Fibroblast of upper back skin (primary cell): ENCODE measurements around the gene PLCZ1.
"Not testable (repeated sequence)": the region's sequence is repeated elsewhere in the genome, so short reads cannot be mapped to it uniquely, and the experiment has no call there.

Experiments
- DNase-seq: peaks from one replicate; pipeline ENCODE4 v3.0.0-alpha.2; 2013

The PLCZ1 gene

DNA sequence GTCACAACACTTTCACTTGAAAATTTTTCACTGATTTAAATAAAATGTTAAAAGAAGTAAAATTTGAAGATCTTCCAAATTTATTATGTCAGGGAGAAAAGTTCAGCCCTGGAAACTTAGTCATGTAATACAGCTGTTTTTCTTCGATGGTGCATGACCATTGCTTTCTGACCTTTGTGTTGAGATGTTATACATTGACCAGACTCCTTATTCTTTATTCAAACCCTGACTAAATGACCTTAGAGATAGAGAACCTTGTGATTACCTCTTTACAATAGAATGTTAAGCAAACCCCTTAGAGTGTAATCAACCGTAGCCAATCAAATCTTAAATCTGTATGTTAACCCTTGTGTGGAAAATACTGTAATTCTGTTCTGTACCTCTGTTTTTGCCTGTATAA is 34.5 kb downstream of the PLCZ1 start:
- DNase-seq = no peak

- peak; percentile 69 for DNase-seq
Measured at GRCh38 chr12:18700271-18700670, 37.5 kb downstream of the PLCZ1 start.

DNA sequence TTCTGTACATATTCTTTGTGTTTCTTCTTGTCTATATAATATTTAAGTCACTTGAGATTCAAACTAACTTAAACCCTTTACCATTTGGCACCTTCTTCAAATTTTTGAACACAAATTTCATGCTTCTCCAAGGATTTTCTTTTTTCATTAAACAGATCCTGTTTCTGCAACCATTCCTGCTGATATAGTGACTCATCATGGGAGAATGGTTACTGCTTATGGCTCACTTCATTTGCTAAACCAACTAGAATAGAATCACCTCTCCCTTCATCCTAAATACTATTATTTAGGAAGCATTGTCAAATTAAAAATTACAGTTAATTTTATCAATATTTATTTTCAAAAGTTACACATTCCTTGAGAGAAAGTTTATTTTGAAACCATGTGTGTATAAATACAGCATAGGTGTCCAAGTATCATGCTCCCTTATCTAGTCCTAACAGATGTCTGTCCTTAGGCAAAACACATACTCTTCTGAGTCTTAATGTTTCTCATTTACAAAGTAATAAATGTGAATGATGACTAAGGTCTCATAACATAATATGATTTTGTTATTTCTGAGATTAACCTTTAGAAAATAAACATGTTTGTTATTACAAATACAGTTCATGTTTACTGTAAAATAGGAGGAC is 40.7 kb downstream of the PLCZ1 start:
- peak; percentile 60 for DNase-seq

DNA sequence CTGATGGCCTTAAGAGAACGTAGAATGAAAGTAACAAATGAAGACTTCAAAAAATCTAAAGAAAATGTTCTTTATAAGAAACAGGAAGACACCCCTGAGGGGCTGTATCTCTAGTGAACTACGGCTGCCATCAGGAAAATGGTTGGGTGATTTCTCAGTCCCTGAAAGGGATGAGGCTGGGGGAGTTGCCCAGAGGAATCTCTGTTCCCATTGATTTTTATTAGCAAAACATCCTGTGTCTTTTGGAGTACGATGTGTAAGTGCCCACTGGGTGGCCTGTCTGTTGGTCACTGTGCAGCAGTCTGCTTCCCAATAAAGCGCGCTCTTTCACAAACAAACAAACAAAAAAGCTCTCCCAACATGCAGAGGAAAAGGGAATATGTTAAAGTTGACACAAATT is 43.8 kb downstream of the PLCZ1 start:
- not testable (repeated sequence) for DNase-seq

DNA sequence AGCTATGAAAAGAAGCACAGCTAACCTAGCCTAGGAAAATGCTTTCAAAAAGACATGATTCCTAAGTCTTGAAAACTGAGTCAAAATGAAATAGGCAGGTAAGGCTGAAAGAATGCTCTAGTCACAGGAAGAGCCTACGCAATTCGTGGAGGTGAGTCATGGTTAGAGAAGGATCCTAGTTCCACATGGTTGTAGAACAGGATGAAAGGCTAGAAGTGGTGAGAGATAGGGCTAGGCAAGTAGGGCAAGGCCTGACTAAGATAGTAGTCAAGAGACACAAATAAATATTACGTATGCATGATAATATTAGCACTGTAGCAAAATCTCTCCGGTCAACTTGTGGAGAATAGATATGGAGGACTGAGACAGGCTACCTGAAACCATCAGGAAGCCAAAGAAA is 47.2 kb downstream of the PLCZ1 start:
- peak; percentile 63 for DNase-seq

DNA sequence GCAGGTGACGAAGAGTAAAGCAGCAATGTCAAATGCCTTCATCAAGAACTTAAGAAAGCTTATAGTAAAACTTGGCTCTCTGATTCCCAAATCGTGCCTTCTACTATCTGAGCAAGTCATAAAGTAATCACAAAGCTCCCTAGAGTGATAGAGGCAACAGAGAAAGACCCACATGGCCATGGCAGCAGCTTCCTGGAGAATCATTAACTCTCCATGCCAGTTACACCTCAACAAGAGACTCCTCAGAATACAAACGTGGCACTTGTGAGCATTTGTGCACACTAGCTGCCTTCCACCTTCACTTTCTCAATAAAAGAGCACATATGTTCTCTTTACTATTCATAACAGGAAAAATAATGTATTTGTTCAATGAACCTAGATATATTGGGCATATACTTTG is 48.0 kb downstream of the PLCZ1 start:
- DNase-seq = no peak

- DNase-seq = peak; percentile 33
Measured at GRCh38 chr12:18684430-18684829, 53.4 kb downstream of the PLCZ1 start.

- peak; percentile 62 for DNase-seq
Measured at GRCh38 chr12:18683327-18684013, 54.3 kb downstream of the PLCZ1 start.

DNA sequence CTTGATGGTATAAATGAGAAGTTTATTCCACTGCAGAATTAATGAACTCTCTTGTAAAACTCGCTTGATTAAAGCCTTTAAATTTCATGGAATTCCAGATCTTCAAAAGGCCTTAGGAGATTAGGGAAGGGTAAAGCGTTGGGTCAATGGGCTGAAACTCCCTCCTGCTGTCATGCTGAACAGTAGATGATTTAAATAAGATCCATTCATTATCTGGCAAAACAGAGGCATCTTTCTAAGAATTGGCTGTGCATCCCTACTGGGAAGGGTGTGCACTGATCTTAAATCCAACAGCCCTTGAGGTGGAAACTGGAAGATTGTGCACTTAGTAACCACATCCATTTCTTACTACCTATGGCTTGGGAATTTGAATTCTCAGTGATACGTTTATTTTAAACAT is 56.0 kb downstream of the PLCZ1 start:
- DNase-seq = no peak

DNA sequence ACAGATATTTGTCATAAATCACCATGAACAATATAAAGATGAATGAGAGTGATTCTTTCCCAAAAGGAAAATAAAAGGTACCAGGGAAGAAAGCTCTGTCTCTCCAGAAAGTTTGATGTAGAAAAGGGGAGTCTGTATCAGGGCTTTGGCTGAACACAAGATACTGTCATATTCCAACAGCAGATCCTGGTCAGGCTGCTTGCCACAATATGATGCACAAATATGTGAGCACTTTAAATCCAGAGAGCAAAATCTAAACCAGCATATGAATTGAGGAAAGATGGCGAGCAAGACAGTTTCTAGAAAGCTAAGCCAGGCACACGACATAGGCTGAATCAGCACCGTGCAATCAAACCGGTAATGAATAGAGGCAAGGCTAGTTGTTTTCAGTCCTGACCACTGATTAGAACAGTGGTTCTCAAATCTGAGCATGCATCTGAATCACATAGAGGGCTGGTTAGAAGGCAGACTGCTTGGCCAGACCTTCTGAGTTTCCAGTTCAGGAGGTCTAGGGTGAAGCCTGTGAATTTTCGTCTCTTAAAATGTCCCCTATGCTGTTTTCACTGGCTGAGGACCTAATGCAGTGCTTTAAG is 60.7 kb downstream of the PLCZ1 start:
- DNase-seq = peak; percentile 22

- no peak for DNase-seq
Measured at GRCh38 chr12:18676141-18676540, 61.7 kb downstream of the PLCZ1 start.

GRCh38 chr12:18658829-18659228 is 79.0 kb downstream of the PLCZ1 start:
- DNase-seq = no peak

DNA sequence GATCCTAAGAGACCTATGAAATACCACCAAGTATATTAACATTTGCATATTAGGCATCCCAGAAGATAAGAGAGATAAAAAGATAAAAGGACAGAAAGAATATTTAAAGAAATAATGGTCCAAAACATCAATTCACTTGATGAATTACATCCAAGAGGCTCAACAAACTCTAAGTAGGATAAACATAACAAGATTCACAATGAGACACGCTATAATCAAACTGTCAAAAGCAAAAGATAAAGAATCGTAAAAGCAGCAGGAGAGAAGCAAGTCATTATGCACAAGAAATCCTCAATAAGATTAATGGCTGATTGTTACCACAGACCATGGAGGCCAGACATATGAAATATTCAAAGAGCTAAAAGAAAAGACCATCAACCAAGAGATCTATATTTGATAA is 79.6 kb downstream of the PLCZ1 start:
- no peak for DNase-seq

- DNase-seq = no peak
Measured at GRCh38 chr12:18655351-18655750, 82.5 kb downstream of the PLCZ1 start.

GRCh38 chr12:18653465-18653864 is 84.3 kb downstream of the PLCZ1 start:
- DNase-seq = no peak

DNA sequence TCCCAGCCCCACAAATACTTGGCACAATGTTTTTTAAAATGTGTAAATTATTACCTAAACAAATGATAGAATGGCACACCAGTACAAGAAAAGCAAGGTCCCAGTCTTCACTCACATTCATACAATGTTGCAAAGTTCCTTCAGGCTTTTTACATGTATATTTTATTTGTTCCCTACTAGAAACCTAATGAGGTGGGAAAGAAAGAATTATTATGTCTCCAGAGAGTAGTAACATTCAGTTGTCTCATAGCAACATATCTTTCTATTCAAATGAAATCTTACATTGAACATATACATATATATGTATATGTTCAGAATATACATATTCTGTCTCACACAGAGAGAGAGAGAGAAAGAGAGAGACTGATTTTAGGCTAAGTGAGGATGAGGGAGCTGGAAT is 85.2 kb downstream of the PLCZ1 start:
- DNase-seq = no peak

DNA sequence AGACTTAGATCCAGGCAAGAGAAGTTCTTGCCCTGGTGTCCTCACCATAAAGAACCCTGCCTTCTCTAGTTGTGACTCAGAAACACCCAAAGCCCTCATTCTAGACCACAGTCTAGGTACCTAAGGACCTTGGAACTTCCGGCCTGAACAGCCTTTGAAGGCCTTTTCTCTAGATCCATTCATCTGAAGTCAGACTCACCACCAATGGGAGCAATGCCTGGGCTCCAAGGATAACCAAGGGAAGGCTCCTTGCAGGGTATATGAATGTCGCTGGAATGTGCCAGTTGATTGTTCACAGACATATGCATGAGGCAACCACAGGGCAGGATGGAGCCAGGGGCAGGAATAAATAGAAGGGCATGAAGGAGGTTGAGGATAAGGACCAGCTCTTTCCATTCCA is 86.3 kb downstream of the PLCZ1 start:
- DNase-seq = no peak

GRCh38 chr12:18646286-18646890 is 91.4 kb downstream of the PLCZ1 start:
- DNase-seq = no peak

DNA sequence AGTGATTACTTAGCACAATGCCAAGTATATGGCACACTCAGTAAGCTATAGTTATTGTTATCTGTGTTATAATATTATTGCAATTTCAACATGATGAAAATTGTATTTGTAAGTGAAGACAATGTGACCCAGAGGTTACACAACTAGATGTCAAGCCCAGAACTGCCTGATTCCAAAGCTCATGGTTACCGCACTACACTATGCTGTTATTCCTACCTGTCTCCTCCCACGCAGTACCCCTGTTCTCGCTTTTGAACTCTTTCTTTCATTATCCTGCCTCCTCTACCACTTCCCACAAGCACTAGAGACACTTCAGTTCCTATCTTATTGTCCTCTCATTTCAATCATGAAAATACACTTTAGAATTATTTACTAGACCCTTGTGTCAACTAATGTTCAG is 93.2 kb downstream of the PLCZ1 start:
- DNase-seq = no peak

- peak; percentile 79 for DNase-seq
Measured at GRCh38 chr12:18643681-18644080, 94.1 kb downstream of the PLCZ1 start.

GRCh38 chr12:18640321-18640955 is 97.4 kb downstream of the PLCZ1 start:
- DNase-seq = no peak

DNA sequence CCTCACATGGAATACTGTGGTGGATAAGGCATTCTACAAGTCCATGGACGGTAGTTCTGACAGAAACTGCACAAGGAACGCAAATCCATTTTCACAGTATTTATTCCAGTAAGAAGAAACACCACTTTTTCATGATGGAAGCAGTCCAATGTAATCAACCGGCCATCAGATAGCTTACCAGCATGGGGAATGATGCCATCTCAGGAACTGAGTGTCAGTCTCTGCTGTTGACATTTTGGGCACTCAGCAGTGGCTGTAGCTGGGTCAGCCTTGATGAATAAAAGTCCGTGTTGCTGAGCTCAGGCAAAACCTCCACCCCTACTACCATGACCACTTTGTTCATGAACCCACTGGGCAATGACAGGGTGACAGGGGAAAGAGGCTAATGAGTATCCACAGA is 103.4 kb downstream of the PLCZ1 start:
- DNase-seq = no peak
